Left kidney (tissue), 2 donors: ENCODE measurements around the gene PRKD1. TPM values are rescaled to one million over a fixed set of nuclear protein-coding genes. Genes with fewer than 3 reads are reported as not detected.
"Not testable (repeated sequence)": the region's sequence is repeated elsewhere in the genome, so short reads cannot be mapped to it uniquely, and the experiment has no call there.

Experiments
- DNase-seq: peaks from one replicate; pipeline ENCODE4 v3.0.0-alpha.2; 2013
- polyA plus RNA-seq: library from polyadenylated mRNA; unstranded; fragments of 120-200 nt; gene quantifications from one replicate; pipeline ENCODE4 v1.2.1, GENCODE V29; 2013; ENCODE audit not compliant: insufficient read length

PRKD1 gene
- polyA plus RNA-seq, 1 donor, result 34.7 TPM

DNA sequence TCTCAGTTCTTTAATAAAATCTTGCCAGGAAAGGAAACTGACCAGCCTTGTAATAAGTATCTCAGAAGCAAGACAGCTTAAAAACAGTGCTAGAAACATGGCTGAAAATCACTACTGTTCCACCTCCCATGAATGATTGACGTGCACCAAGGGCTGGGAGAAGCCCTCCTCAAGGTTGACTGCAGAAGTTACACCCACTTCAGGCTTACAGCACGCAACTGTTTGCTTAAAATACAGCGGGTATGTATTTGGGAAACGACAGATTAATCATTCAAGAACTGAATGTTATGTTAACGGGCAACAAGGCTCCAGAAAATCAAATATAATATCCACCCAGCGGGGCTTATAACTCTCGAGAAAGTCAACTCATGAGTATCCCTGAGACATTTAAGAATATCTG, 22.1 kb downstream of the PRKD1 start:
- DNase-seq, result no peak

DNA sequence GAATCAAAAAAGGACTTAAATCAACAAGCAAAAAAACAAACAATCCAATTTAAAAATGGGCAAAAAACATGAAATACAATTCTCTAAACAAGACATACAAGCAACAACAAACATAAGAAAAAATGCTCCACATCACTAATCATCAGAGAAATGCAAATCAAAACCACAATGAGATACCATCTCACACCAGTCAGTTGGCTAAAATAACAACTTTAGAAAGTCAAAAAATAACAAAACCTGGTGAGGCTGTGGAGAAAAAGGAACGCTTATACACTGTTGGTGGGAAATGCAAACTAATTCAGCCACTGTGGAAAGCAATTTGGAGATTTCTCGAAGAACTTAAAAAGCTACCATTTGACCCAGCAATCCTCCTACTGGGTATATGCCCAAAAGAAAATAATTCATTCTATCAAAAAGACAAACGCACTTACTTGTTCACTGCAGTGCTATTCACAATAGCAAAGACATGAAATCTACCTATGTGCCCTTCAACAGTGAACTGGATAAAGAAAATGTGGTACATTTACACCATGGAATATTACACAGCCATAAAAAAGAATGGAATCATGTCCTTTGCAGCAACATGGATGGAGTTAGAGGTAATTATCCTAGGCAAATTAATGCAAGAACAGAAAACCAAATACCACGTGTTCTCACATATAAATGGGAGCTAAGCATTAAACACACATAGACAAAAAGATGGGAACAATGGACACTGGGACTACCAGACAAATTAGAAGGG, 26.9 kb downstream of the PRKD1 start:
- DNase-seq, result no peak

DNA sequence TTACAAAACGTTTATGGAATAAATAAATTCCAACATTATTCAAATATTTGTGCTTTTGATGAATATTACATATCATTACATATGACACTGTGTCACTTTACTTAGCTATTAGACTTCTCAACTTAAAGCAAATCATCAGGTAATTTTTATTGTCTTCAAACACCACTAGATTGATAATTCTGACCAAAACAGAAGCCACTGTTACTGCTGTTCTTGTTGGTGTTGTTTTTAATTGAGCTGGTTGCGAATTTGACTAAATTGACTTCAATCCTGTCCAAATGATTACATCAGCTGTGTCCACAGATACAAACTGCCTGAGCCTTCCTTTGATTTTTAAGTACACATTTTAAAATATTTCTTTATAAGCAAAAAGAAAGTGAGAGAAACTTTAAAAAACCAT, 29.2 kb downstream of the PRKD1 start:
- DNase-seq, result no peak

DNA sequence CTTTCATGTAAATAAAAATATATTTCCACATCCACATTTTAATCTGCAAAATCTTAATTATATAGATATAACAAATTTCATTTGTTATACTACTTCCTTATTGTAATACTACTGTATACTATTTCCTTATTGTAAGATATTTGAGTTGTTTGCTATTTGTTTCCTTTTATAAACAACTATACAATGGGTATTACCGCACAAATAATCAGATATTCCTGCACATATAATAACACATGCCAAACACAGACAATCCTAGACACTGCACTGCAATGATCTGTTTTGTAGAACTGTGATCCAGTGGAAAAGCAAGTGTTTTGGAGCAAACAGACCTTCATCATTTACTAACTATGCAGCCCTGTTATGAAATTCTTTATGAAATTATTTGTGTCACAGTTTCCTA, 30.5 kb downstream of the PRKD1 start:
- DNase-seq, result no peak

DNA sequence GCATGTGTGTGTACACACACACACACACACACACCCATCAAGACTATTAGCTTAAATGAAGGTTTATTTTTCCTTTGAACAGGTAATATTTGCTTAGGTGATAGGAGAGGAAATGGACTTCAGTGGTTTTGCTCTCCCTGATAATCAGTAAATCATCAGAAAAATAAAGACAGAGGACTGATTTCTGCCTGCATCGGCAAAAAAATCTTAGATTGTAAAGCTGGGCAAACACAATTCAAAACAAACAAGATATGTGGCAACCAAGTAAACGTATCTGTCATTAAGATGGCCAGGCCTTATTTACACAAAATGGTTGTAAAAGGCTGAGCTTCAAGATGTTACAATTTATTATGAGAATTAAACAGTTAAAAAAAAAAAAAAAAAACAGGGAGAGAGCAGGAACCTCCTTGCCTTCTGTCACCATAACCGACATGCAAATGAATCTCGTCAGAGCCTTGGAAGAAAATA, 31.3 kb downstream of the PRKD1 start:
- DNase-seq, result no peak

DNA sequence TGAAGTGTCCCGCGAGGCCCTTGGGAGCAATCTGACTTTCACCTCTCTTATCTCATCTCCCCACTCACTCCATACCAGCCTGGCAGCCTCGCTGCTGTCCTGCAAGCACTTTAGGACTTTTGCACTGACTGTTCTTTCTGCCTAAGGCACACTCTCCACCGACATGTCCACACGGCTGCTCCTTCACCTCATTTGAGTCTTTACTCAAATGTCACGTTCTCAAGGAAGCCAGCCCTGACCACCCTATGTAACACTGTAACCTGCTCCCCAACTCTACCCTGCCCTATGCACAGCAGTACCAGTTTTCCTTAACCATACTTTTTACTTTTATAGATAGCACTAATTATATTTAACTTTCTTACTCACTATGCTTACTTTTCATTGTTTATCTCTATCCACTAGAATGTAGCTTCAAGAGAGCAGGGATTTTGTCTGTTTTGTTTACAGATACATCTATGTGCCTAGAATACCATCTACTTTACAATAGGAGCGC, 32.0 kb downstream of the PRKD1 start:
- DNase-seq, result no peak

DNA sequence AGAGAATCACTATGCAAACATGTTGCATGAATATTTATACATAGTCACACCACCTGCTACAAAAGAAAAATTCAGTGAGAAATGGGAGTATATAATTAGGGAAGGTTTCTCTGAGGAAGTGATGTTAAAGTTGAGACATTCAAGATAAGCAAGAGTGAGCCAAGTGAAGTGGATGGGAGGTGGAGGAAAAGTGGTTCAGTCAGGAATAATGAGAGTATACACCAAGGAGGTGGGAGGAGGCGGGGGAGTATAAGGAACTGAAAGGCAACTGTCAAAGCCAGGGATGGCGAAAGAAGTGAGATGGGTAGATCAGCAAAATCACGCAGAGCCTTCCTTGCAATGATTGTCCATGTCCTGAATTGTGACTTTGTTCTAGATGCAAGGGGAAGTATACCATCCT, 33.7 kb downstream of the PRKD1 start:
- no peak for DNase-seq

DNA sequence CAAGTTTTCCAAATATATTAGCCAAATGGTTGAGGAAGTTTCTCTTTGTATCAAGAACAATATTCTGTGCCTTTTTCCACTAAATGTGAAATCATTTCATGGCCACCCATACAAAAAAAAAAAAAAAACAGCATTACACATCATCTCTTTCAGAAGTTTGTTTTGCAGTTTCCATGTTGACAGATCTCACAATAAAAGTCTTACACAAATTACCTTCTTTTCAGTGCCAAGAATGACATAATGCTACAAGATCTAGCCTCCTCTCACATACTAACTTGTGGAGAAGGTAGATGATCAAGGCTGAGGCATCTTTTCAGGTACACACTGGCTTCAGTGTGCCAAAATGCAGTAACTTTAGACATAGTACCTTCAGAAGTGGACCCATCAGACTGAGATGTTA, 35.3 kb downstream of the PRKD1 start:
- no peak for DNase-seq

DNA sequence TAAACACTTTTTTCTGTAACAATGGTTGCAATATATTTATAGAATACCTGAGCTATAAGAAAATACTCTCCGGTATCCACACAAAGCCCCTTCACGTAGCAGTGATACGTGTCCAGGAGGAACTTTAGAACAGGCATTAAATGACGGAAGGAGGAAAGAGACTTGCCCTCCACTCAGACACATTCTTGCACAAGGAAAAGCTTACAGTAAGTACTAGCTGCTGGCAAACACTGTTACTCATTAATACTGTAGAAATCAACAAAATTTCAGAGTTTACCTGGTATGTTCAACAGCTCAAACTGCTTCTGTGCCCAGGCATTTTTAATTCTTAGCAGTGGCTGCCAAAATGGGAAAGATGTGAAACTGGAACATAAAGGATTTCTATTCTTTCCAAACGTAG, 41.7 kb downstream of the PRKD1 start:
- DNase-seq, result no peak

DNA sequence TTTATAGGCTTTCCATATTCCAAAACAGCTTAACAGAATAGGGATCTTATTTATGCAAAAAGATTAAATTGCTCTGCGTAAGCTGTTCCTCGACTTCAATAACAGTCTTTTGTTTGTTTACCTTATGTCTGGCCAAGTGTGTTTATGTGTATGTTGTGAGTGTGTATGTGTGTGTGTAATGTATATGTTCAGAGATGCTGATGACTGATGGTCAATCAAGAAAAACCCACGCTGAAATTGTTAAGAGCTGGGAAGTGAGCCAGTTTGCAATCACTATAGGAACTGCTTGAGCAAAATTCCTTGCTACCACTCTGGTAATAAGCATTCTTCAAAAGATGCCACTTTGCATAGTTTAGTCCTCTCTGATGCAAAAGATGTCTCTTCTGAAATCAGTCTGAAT, 59.6 kb downstream of the PRKD1 start:
- no peak for DNase-seq

DNA sequence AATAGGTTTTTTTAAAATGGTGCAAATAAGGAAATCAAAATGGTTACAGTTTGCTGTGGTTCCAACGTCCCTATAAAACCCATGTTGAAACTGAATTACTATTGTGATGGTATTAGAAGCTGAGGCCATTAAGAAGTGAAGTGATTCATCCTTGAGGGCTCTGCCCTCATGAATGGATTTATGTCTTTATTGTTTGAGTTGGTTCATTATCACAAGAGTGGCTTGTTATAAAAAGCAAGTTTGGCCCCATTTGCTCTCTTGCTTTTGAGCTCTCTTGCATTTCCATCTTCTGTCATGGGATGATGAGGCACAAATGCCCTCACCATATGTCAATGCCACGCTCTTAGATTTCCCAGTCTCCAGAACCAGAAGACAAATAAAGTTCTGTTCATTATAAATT, 62.3 kb downstream of the PRKD1 start:
- no peak for DNase-seq

DNA sequence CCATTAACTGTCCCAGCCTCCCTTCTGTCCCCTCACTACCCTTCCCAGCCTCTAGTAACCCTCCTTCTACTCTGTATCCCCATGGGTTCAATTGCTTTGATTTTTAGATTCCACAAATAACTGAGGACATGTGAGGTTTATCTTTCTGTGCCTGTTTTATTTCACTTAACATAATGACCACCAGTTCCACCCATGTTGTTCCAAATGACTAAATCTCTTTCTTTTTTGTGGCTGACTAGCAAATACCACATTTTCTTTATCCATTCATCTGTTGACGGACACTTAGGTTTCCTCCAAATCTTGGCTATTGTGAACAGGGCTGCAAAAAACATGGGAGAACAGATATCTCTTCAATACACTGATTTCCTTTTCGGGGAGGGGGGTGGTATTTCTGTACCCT, 65.7 kb downstream of the PRKD1 start:
- DNase-seq, result no peak

DNA sequence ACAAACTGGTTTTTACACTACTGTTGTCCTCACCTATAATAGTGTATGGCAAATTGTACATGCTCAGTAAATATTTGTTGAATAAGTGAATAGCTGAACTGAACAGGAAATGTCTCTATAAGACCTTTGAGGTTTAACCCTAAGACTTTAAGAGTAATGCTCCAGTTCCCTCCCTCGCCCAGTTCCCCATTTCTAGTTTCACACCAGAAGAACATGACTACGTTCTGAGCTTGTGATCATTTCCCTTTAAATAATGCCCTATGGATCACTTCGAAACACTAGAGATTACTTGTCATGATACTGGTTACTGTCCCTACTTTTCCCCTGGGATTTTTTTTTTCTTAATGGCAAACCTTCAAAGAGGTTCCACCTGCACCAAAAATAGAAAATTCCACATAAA, 69.3 kb downstream of the PRKD1 start:
- DNase-seq, result no peak

DNA sequence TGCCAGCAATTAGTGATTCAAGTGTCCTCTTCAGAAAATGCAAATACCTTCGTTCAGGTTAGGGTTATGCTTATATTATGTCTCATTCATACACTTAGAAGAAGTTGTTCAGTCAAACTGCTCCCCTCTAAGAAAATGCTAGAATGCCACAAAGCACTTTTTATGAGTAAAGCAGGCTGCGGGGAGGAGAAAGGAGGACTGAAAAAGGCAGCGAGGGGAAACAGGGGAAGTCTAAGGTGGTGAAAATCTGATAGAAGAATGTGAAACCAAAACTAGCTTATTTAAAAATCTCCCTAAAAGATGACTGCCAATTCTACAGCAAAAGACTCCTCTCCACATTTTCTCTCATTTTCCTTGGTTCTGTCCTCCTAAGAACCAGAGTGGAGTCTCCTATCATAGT, 70.1 kb downstream of the PRKD1 start:
- DNase-seq, result no peak

DNA sequence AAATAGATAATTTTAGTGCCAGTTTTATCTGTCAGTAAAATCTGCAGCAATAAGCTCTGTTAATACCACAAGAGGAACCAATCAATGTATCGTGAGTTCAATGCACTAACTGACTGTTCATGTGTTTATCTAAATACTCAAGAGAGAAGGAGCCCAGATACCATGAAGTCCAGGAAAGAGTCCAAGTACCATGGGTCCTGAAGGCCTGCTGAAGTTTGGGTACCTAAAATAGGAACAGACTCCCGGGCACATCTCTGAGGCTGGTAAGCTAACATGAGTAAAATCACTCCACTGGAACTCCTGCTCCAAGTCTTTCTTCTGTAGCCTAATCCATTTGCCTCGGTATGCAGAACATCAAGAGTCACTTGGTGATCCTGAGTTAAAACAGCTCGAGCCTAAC, 71.1 kb downstream of the PRKD1 start:
- DNase-seq, result no peak

DNA sequence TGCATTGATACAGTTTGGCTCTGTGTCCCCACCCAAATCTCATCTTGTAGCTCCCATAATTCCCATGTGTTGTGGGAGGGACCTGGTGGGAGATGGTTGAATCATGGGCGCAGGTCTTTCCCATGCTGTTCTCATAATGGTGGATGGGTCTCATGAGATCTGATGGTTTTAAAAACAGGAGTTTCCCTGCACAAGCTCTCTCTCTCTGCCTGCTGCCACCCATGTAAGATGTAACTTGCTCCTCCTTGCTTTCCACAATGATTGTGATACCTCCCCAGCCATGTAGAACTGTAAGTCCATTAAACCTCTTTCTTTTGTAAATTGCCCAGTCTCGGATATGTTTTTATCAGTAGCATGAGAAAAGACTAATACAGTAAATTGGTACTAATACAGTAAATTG, 74.0 kb downstream of the PRKD1 start:
- DNase-seq, result not testable (repeated sequence)

DNA sequence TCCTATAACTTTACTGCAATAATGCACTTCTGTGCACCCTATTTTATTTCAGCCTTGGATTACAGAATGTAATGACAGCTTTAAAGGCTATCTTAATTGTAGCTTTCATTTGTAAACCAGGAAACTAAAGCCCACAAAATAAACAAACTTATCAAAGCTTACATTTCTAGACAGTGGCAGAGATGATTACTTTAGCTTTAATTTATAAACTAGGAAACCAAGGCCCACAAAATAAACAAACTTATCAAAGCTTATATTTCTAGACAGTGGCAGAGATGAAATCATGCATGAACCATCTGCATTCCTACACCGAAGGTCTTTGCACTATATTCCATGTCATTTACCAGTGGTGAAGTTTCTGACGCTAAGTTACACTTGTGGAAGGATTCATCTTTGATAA, 74.4 kb downstream of the PRKD1 start:
- no peak for DNase-seq

DNA sequence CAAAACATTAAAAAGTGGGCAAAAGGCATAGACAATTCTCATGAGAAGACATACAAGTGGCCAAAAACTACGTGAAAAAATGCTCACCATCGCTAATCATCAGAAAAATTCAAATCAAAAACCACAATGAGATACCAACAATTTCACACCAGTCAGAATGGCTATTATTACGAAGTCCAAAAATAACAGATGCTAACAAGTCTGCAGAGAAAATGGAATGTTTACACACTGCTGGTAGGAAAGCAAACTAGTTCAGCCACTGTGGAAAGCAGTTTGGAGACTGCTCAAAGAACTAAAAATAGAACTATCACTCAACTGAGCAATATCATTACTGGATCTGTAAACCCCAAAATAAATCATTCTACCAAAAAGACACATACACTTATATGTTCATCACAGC, 76.2 kb downstream of the PRKD1 start:
- no peak for DNase-seq

DNA sequence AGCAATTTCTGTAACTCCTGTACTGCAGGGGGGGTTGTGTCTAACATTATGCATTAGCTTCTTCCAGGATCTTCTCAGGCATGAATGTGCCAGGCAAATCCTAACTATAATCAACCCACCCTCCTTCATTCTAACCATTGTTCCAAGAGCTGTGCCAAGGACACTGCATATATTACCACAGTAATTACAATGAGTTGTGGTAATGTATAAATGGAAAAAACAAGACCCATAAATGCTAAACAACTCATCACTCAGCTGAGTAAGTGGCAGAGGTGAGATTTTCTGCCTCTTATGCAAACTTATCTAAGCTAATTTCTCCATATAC, 80.6 kb downstream of the PRKD1 start:
- no peak for DNase-seq

DNA sequence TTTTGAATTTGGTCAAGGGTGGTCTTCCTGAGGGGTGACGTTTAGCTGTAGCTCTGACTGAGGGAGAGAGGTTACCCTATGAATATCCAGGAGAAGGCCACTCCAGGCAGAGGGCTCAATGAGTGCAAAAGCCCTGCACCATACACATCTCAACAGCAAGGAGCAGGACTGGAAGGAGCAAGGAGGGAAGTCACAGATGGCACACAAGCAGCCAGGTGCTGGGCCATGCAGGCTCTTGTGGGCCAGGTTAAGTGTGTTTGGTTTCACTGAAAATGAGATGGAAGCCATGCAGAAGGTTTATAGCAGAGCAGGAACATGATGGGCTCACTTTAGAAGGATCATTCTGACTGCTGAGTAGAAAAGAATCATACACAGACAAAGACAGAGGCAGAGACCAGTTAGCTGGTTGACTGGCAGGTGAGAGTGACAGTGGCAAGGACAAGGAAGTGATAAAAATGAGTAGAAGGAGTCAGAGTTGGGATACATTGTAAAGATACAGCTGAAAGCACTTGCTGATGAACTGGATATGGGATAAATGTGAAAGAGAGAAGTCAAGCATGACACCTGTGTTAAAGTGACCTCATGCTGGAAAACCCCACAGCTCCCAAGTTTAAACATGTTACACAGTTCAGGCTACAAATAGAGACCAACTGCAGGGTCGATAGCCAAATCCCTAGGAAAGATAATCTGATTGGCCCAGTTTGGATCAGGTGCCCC, 81.2 kb downstream of the PRKD1 start:
- DNase-seq, result peak; percentile 20

DNA sequence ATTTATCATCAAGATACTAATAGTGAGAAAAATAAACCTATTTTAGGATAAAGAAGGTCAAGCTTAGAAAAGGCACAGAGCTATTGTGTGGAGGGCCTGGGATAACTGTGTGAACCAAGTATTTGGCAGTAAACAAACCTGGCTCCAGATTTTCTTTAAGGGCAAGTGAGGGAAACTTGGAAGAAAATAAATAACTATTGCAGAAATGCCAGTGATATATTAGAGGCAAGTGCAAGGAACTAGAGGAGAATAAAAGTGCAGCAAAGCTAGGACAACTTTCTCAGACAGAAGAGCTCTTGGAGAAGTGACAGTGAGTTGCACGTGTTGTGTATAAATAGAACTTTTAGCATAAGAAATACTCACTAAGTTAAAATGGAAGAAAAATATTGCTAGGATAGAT, 83.7 kb downstream of the PRKD1 start:
- DNase-seq, result no peak

DNA sequence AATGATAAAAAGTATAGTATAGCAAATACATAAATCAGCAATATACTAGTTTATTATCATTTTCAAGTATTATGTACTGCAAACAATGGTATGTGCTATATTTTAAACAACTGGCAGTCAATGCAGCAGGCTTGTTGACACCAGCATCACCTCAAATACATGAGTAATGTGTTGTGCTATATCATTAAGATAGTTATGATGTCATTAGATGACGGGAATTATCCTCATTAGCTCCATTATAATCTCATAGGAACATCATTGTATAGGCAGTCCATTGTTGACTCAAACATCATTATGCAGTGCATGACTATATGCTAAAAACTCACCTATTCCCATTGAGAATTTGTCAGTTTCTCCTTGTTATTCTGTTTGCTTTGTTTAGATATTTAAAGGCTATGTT, 85.4 kb downstream of the PRKD1 start:
- no peak for DNase-seq

DNA sequence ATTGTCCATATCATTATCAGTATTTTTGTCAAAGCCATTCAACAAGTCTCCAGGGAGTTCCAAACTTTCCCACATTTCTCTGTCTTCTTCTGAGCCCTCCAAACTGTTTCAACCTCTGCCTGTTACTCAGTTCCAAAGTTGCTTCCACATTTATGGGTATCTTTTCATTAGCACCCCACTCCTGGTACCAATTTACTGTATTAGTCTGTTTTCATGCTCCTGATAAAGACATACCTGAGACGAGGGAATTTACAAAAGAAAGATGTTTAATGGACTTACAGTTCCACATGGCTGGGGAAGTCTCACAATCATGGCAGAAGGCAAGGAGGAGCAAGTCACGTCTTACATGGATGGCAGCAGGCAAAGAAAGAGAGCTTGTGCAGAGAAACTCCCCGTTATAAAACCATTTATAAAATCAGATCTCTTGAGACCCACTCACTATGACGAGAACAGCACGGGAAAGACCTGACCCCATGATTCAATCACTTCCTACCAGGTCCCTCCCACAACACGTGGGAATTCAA, 87.2 kb downstream of the PRKD1 start:
- not testable (repeated sequence) for DNase-seq

DNA sequence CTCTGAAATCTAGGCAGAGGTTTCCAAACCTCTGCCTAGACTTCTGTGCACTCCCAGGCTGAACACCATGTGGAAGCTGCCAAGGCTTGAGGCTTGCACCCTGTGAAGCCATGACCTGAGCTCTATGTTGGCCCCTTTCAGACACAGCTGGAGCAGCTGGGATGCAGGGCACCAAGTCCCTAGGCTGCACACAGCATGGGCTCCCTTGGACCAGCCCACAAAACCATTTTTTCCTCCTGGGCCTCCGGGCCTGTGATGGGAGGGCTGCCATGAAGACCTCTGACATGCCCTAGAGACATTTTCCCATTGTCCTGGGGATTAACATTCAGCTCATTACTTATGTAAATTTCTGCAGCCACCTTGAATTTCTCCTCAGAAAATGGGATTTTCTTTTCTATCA, 88.0 kb downstream of the PRKD1 start:
- DNase-seq, result not testable (repeated sequence)
